Stimulated activated CD8-positive, alpha-beta memory T cell treated with anti-CD3 and anti-CD28 coated beads, Interleukin-15, amount 100 ng/mL, for 48 hours (primary cell): ENCODE results near the gene ARID4B.
A peak's percentile ranks its signal among the peaks of the same experiment; 100 is the strongest.
"Not testable (repeated sequence)": the region's sequence is repeated elsewhere in the genome, so short reads cannot be mapped to it uniquely, and the experiment has no call there.

Experiments
- DNase-seq, 2 donors: peaks; one replicate each; pipeline ENCODE4 v3.0.0-alpha.2; 2020; ENCODE audit warnings: low read depth in 2 of 2

ARID4B gene

GRCh38 chr1:235270625-235271024 is 57.4 kb downstream of the ARID4B start:
- DNase-seq = no peak

- not testable (repeated sequence) for DNase-seq
Measured at GRCh38 chr1:235269990-235270389, 58.0 kb downstream of the ARID4B start.

GRCh38 chr1:235268379-235269125 is 59.4 kb downstream of the ARID4B start:
- DNase-seq = no peak

GRCh38 chr1:235266967-235267366 is 61.0 kb downstream of the ARID4B start:
- no peak for DNase-seq

GRCh38 chr1:235266325-235266724 is 61.7 kb downstream of the ARID4B start:
- no peak for DNase-seq

GRCh38 chr1:235265900-235266299 is 62.1 kb downstream of the ARID4B start:
- DNase-seq = no peak

GRCh38 chr1:235264327-235264726 is 63.7 kb downstream of the ARID4B start:
- no peak for DNase-seq

GRCh38 chr1:235262539-235262938 is 65.4 kb downstream of the ARID4B start:
- no peak for DNase-seq

GRCh38 chr1:235261243-235261642 is 66.7 kb downstream of the ARID4B start:
- DNase-seq = no peak

GRCh38 chr1:235259133-235259778 is 68.7 kb downstream of the ARID4B start:
- no peak for DNase-seq

- DNase-seq = not testable (repeated sequence)
Measured at GRCh38 chr1:235258068-235258467, 69.9 kb downstream of the ARID4B start.

- no peak for DNase-seq
Measured at GRCh38 chr1:235254721-235255120, 73.3 kb downstream of the ARID4B start.

- peak; percentile 18 to 25 for DNase-seq
Measured at GRCh38 chr1:235253219-235253962, 74.6 kb downstream of the ARID4B start.

GRCh38 chr1:235250430-235250829 is 77.5 kb downstream of the ARID4B start:
- DNase-seq = no peak

GRCh38 chr1:235246022-235246948 is 81.7 kb downstream of the ARID4B start:
- no peak for DNase-seq

GRCh38 chr1:235244974-235245592 is 82.9 kb downstream of the ARID4B start:
- no peak for DNase-seq

GRCh38 chr1:235240960-235241359 is 87.0 kb downstream of the ARID4B start:
- DNase-seq = no peak

GRCh38 chr1:235239851-235240250 is 88.1 kb downstream of the ARID4B start:
- DNase-seq = no peak

- DNase-seq = no peak
Measured at GRCh38 chr1:235238558-235238957, 89.4 kb downstream of the ARID4B start.

GRCh38 chr1:235236128-235236527 is 91.9 kb downstream of the ARID4B start:
- no peak for DNase-seq

- no peak for DNase-seq
Measured at GRCh38 chr1:235229868-235230267, 98.1 kb downstream of the ARID4B start.
